NOMO-1 treated with DMSO at 0.1 percent for 48 hours (cell line): Measurements from ENCODE around the gene RTN4R.
"Not testable (repeated sequence)": the region's sequence is repeated elsewhere in the genome, so short reads cannot be mapped to it uniquely, and the experiment has no call there.

ENCODE experiments used
- DNase-seq: peaks from one replicate; lab custom pipeline; 2025; ENCODE audit not compliant: unreplicated experiment; lab: John Stamatoyannopoulos, UW

Gene RTN4R

DNA sequence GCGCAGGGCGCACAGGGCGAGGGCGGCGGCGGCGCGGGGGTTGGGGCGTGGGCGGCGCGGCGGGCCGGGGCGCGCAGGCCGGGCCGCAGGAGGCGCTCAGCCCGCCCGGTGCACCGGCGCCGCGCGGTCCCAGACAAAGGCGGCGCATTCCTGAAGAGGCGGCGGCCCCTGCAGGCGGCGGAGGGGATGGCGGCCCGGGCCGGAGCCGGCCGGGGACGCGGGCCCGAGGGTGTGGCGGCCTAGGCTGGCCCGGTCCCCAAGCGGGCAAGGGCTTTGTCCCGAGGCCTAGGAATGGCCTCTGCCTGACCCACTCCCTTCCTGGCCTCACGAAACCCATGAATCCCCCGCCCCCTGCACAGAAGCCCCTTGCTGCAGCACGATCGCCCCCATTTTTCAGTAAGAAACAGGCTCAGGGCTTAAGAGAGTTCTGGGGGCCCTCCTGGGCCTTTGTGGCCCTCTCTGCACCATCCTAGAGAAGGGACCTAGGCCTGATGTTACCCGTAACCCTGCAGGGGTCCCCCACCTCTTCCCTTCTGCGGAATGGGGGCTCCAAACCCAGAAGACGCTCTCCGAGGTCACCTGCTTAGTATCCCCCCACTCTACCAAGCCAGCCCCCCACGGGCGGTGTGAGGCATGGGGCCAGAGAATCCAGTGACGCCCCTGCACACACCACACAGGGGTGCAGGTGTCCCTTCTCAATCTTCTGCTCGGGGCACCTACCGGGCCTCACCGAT lies at the start of gene RTN4R:
RTN4R (minus strand) TSS at position 40 of the 734 bp plus-strand sequence. CDS start 226 bp downstream, outside the sequence.
- peak; percentile 58 for DNase-seq

DNA sequence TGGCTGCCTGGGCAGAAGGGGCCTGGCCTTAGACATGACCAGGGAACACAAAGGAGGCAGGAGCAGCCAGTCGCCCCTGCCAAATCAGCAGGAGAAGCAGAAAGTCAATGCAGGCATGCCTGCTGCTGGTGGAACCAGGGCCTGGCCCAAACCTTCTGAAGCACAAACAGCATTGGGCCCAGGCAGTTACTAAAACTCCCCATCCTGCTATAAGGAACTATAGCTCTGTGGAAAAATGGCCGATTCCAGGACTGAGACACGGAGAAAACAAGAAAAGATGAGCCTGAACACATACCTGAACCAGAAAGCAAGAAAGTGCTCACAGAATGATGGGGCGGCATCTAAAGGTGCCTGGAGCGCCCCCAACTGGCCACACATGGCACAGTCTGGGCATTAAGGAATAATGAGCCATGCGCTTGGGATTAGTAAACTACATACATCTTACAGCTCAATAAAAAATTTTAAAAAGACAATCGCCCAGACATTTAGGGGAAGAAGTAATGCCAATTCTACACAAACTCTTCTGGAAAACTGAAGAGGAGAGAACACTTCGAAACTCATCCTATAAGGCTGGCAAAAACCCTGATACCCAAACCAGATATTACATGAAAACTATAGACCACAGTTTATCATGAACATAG lies 49.4 kb upstream of the RTN4R start:
- peak; percentile 24 for DNase-seq

- no peak for DNase-seq
These were observed 48.8 kb upstream of the RTN4R start for GRCh38 chr22:20316844-20317401.

DNA sequence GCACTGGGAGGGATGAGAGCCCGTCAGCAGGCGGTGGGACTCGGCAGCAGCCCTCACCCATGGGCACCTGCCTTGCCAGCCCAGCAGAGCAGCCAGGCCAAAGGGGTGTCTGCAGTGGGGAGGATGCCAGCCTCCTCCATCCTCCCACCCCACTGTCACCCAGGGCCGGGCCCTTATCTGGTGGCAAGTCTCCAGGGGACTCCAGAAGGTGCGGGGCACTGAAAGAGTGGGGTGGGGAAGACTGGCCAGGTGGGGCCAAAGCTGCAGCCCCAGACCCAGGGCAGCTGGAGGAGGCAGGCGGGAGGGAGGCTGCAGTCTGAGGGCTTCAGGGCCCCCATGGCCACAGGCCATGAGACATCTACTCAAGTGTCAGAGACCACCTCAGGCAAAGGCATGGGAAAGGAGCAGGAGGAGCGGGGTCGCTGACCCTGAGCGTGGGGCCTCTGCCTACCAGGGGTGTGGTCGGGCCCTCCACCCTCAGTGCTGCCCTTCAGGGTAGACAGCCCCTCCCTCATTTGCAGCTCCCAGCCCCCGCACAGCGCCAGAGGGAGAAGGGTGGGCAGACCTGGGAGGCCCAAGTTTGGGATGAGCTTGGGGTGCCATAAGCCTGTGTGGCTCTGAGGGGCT lies 48.2 kb upstream of the RTN4R start:
- DNase-seq = no peak

- no peak for DNase-seq
These were observed 47.5 kb upstream of the RTN4R start for GRCh38 chr22:20315337-20316216.

- not testable (repeated sequence) for DNase-seq
These were observed 46.7 kb upstream of the RTN4R start for GRCh38 chr22:20314741-20315336.

- DNase-seq = not testable (repeated sequence)
These were observed 46.1 kb upstream of the RTN4R start for GRCh38 chr22:20314206-20314605.

GRCh38 chr22:20313306-20314077 lies 45.4 kb upstream of the RTN4R start:
- not testable (repeated sequence) for DNase-seq

GRCh38 chr22:20312396-20313191 lies 44.5 kb upstream of the RTN4R start:
- DNase-seq = no peak

GRCh38 chr22:20311249-20312062 lies 43.3 kb upstream of the RTN4R start:
- DNase-seq = not testable (repeated sequence)

GRCh38 chr22:20310773-20311172 lies 42.7 kb upstream of the RTN4R start:
- not testable (repeated sequence) for DNase-seq

DNA sequence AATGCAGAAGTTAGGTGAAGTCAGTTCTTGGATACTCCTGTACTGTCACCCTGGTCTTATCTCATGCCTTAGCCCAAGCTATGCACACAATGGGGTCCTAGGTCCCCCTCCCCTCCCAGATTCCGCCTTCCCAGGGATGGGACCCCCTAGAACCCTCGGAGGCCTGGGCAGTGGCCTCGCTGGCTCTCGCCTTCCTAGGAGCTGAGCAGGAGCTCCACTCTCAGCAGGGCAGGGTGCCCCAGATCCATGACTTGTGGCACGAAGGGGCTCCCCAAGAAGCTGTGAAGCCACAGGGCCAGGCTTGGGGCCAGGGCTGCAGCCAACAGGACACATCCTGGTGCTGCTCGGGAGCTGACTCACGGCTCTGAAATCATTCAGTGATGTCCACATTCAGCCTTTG lies 42.1 kb upstream of the RTN4R start:
- DNase-seq = not testable (repeated sequence)

DNA sequence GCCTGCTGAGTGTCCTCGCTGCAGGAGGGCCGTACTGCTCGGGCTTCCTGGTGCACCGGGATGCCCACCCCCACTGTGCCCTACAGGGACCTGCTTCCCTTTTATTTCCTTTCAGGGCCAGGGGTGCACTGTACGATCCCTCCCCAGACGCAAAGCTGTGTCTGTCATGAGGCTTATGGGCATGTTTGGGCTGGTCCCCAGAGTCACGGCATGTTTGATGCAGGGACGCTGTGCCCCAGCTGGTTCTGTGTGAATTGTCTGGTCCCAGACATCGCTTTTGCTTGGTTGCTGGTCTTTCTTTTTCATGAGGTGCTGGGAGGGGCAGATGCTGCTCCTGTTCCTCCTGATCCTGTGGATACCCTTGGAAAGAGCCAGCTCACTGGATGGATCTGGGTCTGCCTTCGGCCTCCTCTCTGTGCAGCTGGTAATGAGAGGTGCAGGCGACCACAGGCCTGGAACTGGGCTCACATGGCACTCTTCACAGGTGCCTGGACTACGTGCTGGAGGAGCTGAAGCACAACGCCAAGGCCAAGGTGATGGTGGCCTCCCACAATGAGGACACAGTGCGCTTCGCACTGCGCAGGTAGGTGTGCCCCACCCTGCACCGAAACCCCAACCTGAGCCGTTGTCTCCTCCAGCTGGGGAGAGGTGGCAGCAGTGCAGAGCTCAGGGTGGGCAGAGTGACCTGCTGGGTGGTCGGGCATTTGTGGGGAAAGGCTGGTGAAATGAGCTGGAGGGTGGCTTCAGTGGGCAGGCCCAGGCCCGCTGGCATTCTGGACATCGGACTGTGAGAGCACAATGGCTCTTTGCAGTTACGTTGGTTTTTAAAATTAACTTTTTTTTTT lies 40.9 kb upstream of the RTN4R start:
- DNase-seq = not testable (repeated sequence)

DNA sequence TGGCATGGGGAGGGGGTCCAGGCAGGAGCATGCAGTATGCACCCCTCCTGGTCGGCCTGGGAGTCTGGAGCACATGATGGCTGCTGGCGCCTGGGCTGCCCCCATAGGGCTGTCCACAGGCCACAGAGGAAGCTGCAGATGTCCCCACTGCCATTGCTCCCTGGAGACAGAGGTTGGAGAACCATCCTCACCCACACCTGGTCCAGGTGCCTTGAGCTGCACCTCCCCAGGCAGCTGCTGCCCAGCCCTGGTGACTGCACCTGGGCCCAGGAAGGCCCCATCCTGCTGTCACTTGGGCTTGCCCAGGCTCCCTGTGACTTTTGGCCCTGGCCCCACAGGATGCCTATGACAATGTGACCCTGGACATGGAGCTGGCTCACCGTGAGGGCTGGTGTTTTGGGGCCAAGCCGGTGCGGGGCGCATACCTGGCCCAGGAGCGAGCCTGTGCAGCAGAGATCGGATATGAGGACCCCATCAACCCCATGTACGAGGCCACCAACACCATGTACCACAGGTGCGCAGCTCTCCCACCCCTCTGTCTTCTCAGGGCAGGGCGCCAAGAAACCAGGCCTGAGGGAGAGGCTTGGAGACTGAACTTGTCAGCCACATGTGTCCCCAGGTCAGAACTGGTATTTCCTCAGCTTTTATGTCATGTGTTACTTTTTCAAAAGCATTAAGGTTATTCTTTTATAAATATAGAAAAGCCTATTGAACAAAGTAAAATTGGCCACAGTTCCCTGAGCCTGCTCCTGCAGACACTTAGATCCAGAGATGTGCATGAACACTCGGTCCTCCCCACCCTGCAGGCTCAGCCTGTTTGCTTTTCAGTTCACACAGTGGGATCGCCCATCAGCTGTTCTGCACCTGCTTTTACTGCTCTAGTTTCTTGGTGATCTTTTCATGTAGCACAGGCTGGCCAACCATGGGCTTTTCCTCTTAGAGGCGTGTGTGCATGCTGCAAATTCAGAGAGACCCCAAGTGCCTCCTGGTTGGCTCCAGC lies 39.6 kb upstream of the RTN4R start:
- not testable (repeated sequence) for DNase-seq

GRCh38 chr22:20306646-20307447 lies 38.7 kb upstream of the RTN4R start:
- not testable (repeated sequence) for DNase-seq
